ENCODE measurements around the gene ATP5PO. TPM values are rescaled to one million over a fixed set of nuclear protein-coding genes. Genes with fewer than 3 reads are reported as not detected.

ATP5PO gene
- polyA plus RNA-seq = 231 to 359 TPM (median 273 TPM) in 3 replicates
- polyA plus RNA-seq (2011; ENCODE audit: low read depth) = 54.8 TPM
- polyA plus RNA-seq (2011; cell fraction: cytosol; rRNA removed) = 250 and 373 TPM in 2 replicates
- polyA plus RNA-seq (2011; cell fraction: nucleus; rRNA removed) = 111 and 123 TPM in 2 replicates
- polyA plus RNA-seq (2012; ENCODE audit: low replicate concordance) = 182 and 202 TPM in 2 replicates
- 44.7 to 124 TPM (median 120 TPM) in 3 replicates for polyA minus RNA-seq
- polyA minus RNA-seq (2011; cell fraction: cytosol; rRNA and poly(A)+ RNA removed) = 90.0 TPM
- 15.3 and 30.9 TPM in 2 replicates for polyA minus RNA-seq (2011; cell fraction: nucleus; rRNA and poly(A)+ RNA removed)

- Histone ChIP-seq H2AFZ (ENCODE audit: control insufficient read depth, low read length) (peak within 1 kb of the TSS; percentile 98), H3K79me2 (ENCODE audit: control insufficient read depth, insufficient read depth, low read length) (peaks cover 26% of the 10 kb centered on the region), H3K4me2 (ENCODE audit: control insufficient read depth, extremely low read depth, insufficient read depth, low read depth, low read length) (peak within 1 kb of the TSS; percentile 89), H4K20me1 (ENCODE audit: control insufficient read depth, extremely low read depth, insufficient read depth, low read length) (no peaks in the 10 kb centered on the region), H3K27ac (ENCODE audit: control insufficient read depth, insufficient read depth, low read length) (peak within 1 kb of the TSS; percentile 91), H3K4me1 (ENCODE audit: control insufficient read depth, extremely low read depth, insufficient read depth, low read length) (peaks cover 14% of the 10 kb centered on the region), H3K9me3 (ENCODE audit: control insufficient read depth, low read depth, low read length) (no peaks in the 10 kb centered on the region), H3K36me3 (ENCODE audit: control insufficient read depth in 2 of 2, extremely low read depth in 1 of 2, insufficient read depth in 2 of 2, low read length in 2 of 2) (peaks cover 1 to 14% of the 10 kb centered on the region in 2 experiments), H3K27me3 (ENCODE audit: control insufficient read depth, extremely low read depth, insufficient read depth, low read length) (no peaks in the 10 kb centered on the region), H3K9ac (ENCODE audit: control insufficient read depth, extremely low read depth, insufficient read depth, low read length) (peak within 1 kb of the TSS; percentile 98), H3K9me1 (ENCODE audit: control insufficient read depth, extremely low read depth, insufficient read depth, low read length) (no peaks in the 10 kb centered on the region), H3K4me3 (ENCODE audit: control insufficient read depth in 2 of 3, extremely low read depth in 1 of 3, insufficient read depth in 2 of 3, low read depth in 1 of 3, low read length in 3 of 3) (peak within 1 kb of the TSS; percentile 85 to 98 (median 97))
- FAIRE-seq = peak; percentile 75
- dilution Hi-C loops (cut with MboI; ENCODE audit: extremely low pct_ligation_motif_present, low sequenced_read_pairs) = no loop called here
- TF ChIP-seq CTCF (optimal IDR thresholded peaks at IDR 0.05 in 1 of 3, IDR thresholded peaks at IDR 0.05 in 1 of 3, conservative IDR thresholded peaks at IDR 0.05 in 1 of 3; ENCODE audit: extremely low read depth in 1 of 3, insufficient read depth in 2 of 3, low read length in 3 of 3) (no peak), EZH2 (IDR thresholded peaks at IDR 0.05; ENCODE audit: low read length) (no peak)
- peak; percentile 84 for DNase-seq (ENCODE audit: low read depth, low spot score)
Observed at GRCh38 chr21:33915368-33916199, at the start of gene ATP5PO. ATP5PO (minus strand) TSS chr21:33915804; CDS start chr21:33915763, 41 bp downstream.

GRCh38 chr21:33964706-33965325 lies 49.2 kb upstream of the ATP5PO start:
- Histone ChIP-seq H2AFZ (ENCODE audit: control insufficient read depth, low read length) (no peak overlapping the region), H3K4me3 (ENCODE audit: control insufficient read depth in 2 of 3, extremely low read depth in 1 of 3, insufficient read depth in 2 of 3, low read depth in 1 of 3, low read length in 3 of 3) (no peak overlapping the region), H3K9me1 (ENCODE audit: control insufficient read depth, extremely low read depth, insufficient read depth, low read length) (no peaks in the 10 kb centered on the region), H3K27ac (ENCODE audit: control insufficient read depth, insufficient read depth, low read length) (no peak overlapping the region), H3K4me1 (ENCODE audit: control insufficient read depth, extremely low read depth, insufficient read depth, low read length) (peaks cover 19% of the 10 kb centered on the region), H3K9me3 (ENCODE audit: control insufficient read depth, low read depth, low read length) (no peaks in the 10 kb centered on the region), H3K79me2 (ENCODE audit: control insufficient read depth, insufficient read depth, low read length) (no peaks in the 10 kb centered on the region), H3K36me3 (ENCODE audit: control insufficient read depth in 2 of 2, extremely low read depth in 1 of 2, insufficient read depth in 2 of 2, low read length in 2 of 2) (no peaks in the 10 kb centered on the region), H4K20me1 (ENCODE audit: control insufficient read depth, extremely low read depth, insufficient read depth, low read length) (no peaks in the 10 kb centered on the region), H3K27me3 (ENCODE audit: control insufficient read depth, extremely low read depth, insufficient read depth, low read length) (no peaks in the 10 kb centered on the region), H3K9ac (ENCODE audit: control insufficient read depth, extremely low read depth, insufficient read depth, low read length) (no peak overlapping the region), H3K4me2 (ENCODE audit: control insufficient read depth, extremely low read depth, insufficient read depth, low read depth, low read length) (no peak overlapping the region)
- dilution Hi-C loops (cut with MboI; ENCODE audit: extremely low pct_ligation_motif_present, low sequenced_read_pairs) = no loop called here
- no peak for TF ChIP-seq CTCF (optimal IDR thresholded peaks at IDR 0.05 in 1 of 3, IDR thresholded peaks at IDR 0.05 in 1 of 3, conservative IDR thresholded peaks at IDR 0.05 in 1 of 3; ENCODE audit: extremely low read depth in 1 of 3, insufficient read depth in 2 of 3, low read length in 3 of 3)
- TF ChIP-seq EZH2 (IDR thresholded peaks at IDR 0.05; ENCODE audit: low read length) = no peak
- FAIRE-seq (no peak), DNase-seq (ENCODE audit: low read depth, low spot score) (no peak)
